Activated CD4-positive, alpha-beta T cell treated with anti-CD3 and anti-CD28 coated beads, Interleukin-2, amount 50 U/mL, for 1 hour (primary cell): ENCODE measurements around the gene CHST5.

ENCODE experiments used
- DNase-seq: peaks from one replicate; pipeline ENCODE4 v3.0.0-alpha.2; 2020

The CHST5 gene

GRCh38 chr16:75535901-75536300 is at the start of gene CHST5:
CHST5 (minus strand) TSS chr16:75536108; CDS start chr16:75530384, 5,724 bp downstream.
- no peak for DNase-seq

- no peak for DNase-seq
Observed at GRCh38 chr16:75584108-75584507, 48.2 kb upstream of the CHST5 start.

GRCh38 chr16:75579281-75579834 is 43.5 kb upstream of the CHST5 start:
- DNase-seq: no peak

- no peak for DNase-seq
Observed at GRCh38 chr16:75578725-75579124, 42.8 kb upstream of the CHST5 start.

GRCh38 chr16:75578212-75578611 is 42.3 kb upstream of the CHST5 start:
- DNase-seq: no peak

- no peak for DNase-seq
Observed at GRCh38 chr16:75576384-75576811, 40.5 kb upstream of the CHST5 start.

GRCh38 chr16:75575958-75576357 is 40.0 kb upstream of the CHST5 start:
- no peak for DNase-seq

- DNase-seq: no peak
Observed at GRCh38 chr16:75573955-75574354, 38.0 kb upstream of the CHST5 start.

- no peak for DNase-seq
Observed at GRCh38 chr16:75572864-75573542, 37.1 kb upstream of the CHST5 start.

GRCh38 chr16:75570396-75571065 is 34.6 kb upstream of the CHST5 start:
- no peak for DNase-seq

- no peak for DNase-seq
Observed at GRCh38 chr16:75567911-75568310, 32.0 kb upstream of the CHST5 start.

GRCh38 chr16:75566758-75567255 is 30.9 kb upstream of the CHST5 start:
- peak; percentile 15 for DNase-seq

GRCh38 chr16:75566040-75566757 is 30.3 kb upstream of the CHST5 start, which contains the start of gene GABARAPL2:
GABARAPL2 (plus strand) TSS chr16:75566379; CDS start chr16:75566487, 108 bp downstream.
- peak; percentile 88 for DNase-seq

- no peak for DNase-seq
Observed at GRCh38 chr16:75565640-75566039, 29.7 kb upstream of the CHST5 start.

- no peak for DNase-seq
Observed at GRCh38 chr16:75559564-75560372, 23.9 kb upstream of the CHST5 start.

- DNase-seq: no peak
Observed at GRCh38 chr16:75558846-75559401, 23.0 kb upstream of the CHST5 start.

GRCh38 chr16:75556431-75556950 is 20.6 kb upstream of the CHST5 start:
- no peak for DNase-seq

GRCh38 chr16:75555707-75556430 is 20.0 kb upstream of the CHST5 start, which contains the start of gene TMEM231:
TMEM231 (minus strand) TSS chr16:75556252; CDS start chr16:75556209, 43 bp downstream.
- DNase-seq: peak; percentile 99

- DNase-seq: no peak
Observed at GRCh38 chr16:75555213-75555706, 19.4 kb upstream of the CHST5 start.

- no peak for DNase-seq
Observed at GRCh38 chr16:75552951-75553350, 17.0 kb upstream of the CHST5 start.

GRCh38 chr16:75550211-75550662 is 14.3 kb upstream of the CHST5 start:
- no peak for DNase-seq
